Measurements from ENCODE around the gene DCUN1D3.
"Not testable (repeated sequence)": the region's sequence is repeated elsewhere in the genome, so short reads cannot be mapped to it uniquely, and the experiment has no call there.

Gene DCUN1D3

DNA sequence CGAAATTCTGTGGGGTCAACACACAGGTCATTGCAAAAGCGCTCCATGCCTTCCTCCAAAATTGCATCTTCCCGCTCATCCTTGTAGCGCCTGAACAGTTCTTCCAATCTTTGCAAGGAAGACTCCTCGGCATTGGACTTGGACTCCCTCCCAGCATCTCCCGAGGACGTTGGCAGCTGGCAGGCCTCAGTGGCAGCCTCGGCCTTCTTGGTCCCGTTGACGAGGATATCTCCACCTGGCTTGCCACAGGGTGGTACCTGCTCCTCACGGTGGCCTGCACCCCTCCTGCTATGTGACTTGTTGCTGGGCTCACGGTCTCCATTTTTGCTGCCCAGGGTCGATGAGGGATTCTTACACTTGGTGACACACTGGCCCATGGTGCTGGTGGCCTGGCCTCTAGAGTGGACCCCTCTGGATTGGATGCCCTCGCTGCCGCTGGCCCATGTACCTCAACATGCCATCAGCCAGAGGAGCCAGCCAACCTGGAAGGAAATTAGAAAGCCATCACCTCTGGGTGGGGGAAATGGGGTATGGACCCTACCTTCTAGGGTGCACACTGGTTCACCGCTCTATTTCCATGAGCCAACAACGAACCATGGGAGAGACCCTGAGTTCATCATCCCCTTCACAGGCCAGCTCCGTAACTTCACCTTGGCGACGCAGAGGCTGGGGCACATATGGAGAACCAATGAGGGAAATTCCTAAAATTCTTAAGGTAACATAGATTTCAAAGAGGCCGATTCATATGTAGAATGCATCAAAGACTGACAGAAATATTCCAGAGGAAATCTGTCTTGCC lies 37.8 kb downstream of the DCUN1D3 start:
- no peak for DNase-seq (ENCODE audit: low spot score)

DNA sequence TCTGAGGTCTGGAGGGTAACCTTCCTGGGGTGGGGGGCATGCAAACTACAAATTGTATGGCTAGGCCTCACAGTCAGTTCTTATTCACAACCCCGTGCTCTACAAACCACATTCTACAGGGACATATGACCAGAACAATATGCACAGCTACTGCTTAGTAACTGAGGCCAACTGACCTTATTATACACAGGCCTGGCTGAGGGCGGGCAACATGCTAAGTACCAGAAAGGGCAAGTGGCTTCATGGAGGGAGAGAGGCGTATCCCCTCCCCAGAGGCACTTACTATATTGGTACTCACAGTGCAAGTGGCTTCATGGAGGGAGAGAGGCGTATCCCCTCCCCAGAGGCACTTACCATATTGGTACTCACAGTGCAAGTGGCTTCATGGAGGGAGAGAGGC lies 39.2 kb downstream of the DCUN1D3 start:
- not testable (repeated sequence) for DNase-seq (ENCODE audit: low spot score)

DNA sequence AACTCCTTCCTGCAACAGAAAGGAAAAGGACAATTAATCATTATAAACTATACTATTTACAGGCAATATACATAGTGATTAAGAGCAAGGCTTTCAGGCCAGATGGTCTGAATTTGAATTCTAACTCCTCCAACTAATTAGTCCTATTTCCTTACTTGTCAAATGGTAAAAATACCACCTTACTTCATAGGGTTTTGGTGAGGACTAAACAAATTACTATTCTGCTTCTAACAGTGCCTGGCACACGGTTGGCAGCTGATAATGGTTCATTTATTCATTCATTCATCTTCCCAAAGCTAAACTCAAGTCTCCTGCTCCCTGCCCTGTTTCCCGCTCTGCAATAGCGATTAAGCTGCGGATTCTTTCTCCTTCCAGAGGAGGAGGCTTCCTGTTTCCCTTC lies 39.8 kb downstream of the DCUN1D3 start:
- DNase-seq (ENCODE audit: low spot score), result no peak

DNA sequence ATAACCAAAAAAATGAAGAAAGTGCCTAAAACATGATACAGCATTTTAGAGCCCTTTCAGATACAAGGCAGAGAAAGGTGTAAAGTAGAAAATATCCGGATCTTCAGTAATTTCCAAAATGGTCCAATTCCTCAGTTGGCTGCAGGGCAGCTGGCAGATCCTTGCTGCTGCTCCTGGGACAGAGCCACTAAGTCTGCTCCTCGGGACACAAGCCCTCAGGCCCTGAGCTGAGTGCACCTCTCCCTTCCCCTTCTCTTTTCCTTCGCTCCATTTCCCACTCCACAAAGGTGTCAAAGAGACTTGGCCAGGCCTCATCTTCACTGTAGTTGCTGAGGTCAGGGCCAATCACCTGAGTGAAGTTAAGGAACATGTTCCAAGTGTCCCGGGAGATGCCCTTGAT lies 40.5 kb downstream of the DCUN1D3 start:
- no peak for DNase-seq (ENCODE audit: low spot score)

DNA sequence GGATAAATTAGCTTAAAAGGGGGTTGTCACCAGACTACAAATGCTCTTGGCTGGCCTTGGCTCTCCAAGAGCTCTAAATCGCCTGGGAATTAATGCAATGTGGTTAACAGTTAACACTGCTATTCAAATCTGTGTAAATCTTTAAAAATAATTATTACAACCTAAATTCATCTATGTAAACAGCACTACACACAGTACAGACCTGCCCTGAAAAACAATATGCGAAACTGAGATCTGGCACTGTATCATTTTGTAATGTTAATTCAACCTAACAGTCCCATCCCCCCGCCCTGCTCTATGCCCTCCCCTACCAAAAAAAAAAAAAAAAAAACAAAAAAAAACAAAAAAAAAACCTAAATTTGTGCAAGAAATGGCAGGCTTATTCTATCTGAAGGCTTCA lies 40.9 kb downstream of the DCUN1D3 start:
- no peak for DNase-seq (ENCODE audit: low spot score)

DNA sequence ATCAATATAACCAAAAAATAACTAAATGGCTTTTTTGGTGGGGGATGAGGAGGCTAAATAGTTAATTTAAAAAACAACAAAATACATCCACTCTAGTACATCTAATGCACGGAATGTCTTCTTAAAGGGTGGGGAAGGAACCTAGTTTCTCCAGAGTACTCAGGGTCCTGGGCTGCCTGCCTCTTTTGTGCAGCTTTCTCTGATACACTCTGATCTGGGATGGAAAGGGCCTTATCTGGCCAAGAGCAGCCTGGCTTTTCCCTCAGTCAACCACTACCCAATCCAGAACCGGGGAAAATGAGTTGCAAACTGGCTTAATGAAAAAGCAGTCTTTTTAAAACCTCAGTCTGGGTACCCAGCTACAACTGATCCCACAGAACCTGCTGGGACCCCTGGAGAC lies 42.9 kb downstream of the DCUN1D3 start:
- DNase-seq (ENCODE audit: low spot score), result no peak

DNA sequence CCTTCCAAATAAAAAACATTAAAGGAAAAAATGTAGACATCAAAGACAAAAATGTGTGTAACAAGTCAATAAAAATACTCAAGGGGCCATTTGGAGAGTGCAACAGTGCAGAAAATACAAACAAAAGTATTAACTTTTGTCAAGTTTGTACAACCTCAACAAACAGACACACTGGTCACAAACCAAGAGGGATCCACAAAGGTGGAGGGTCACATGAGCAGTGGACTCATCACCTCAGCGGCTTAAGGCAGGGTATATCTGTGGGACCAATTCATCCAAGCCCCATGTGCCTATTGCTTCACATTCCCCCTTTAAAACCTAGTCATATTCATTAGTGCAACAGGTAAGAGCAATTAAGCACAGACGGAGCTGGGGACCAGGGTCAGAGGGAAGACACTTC lies 45.2 kb downstream of the DCUN1D3 start:
- no peak for DNase-seq (ENCODE audit: low spot score)

DNA sequence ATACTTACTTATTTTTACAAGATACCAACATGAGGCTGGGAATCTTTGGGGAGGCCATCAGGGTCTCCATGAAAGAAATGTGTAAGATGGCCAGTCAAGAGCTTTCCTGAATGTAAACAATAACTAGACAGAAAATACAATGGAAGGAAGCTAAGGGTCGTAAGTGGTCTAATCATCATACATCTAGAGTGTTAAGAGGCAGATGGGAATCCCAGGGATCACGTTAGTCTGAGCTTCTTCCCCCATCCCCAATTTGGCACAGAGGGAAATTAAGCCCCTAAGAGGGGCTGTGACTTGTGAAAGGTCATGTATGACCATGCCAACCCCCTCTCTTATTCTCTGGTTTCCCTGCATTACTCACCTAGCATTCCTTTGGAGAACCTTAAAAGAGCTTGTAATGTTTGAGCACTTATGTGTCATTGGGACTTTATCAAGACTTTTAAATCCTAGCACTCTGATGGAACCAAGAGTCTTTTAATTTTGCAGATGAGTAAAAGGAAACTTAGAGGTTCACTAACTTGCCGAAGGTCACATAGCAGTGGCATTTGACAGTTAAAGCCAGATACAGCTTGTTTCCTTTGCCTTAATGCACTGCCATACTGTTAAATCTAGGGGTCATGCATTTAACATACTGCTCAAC lies 46.1 kb downstream of the DCUN1D3 start:
- no peak for DNase-seq (ENCODE audit: low spot score)

DNA sequence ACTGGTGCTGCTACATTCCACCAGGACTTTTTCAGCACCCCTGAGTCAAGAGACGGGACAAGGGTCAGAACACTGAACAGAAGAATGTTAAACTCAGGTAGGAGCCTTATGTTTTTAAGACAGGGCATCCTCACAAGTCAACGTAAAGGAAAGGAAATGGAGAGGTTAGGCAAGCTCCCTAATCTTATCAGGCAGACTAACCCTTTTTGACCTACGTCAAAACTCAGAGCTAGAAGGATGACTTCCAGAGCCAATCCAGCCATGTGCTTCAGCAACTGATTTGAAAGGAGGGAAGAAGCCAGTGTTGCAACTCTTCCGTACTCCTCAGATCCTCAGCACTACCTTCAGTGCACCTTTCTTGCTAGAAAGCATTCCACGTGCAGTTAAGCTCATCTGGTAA lies 47.0 kb downstream of the DCUN1D3 start:
- DNase-seq (ENCODE audit: low spot score), result no peak

DNA sequence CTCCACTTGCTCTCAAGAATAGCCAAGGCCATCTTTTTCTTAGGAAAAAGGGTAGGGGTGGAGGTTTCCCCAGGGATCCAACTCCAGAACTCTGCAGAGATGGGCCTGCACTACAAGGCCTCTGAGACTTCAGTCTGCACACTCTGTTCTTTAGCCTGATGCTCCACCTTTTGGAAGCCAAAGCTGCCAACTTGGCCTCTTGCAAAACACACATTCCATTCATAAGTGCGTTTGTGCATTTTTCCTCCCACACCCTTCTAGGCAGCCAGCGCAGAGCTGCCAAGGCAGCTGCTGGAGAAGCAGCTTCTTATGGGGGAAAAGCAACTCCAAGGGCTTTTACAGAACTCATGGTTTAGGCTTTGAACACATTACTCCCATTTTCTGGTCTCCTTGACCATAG lies 48.6 kb downstream of the DCUN1D3 start:
- DNase-seq (ENCODE audit: low spot score), result peak; percentile 75

DNA sequence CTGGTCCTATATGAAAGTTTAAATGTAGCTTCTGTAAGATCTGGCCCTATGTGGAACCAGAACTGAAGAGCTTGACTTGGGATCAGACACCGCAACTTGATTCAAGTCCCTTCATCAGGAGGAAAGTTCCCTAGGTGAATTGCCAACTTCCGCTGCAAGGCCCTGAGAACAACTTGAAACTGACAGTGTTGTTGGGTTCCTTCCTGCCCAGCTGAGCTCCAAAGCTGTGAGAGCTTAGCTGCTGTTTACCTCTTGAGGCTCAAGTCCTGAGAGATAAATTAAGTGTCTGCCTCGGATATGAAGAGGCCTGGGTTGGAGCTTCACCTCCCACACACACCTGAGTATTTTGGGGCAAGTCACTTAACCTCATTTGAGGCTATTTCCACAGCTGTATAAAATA lies 49.2 kb downstream of the DCUN1D3 start:
- no peak for DNase-seq (ENCODE audit: low spot score)

DNA sequence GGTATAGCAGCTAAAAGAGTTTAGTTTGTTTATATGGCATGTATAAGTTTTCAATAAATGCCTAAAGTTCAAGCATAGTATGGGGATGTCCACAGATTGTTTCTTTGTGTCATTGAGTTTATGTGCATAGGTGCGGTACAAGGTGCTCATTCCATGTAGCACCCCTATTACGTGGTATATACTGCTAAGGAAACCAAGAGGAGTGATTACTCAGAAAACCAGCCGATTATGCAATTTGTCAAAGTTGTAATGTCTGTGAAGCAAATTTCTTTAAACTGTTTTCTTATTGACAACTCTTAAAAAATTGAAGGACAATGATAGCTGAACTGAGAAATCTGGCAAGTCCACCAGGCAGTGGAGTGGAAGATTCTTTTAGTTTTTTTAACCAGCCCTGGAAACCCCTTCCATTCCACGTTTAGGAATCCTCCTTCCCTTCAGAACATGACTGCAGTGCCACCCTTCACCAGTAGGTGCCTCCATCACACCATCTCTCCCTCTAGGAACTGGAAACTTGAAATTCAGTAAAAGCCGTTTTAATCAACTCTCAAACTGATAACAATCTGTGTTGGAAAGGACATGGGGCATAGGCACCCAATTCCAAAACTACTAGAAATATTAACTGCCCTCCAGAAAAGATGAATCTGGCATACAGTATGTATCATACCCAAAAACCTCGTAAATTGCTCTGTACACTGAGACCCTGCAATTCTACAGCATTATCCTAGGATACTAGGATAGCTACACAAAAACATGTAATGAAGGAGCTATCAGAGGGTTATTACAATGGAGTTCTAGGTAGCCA lies 50.4 kb downstream of the DCUN1D3 start:
- peak; percentile 76 for DNase-seq (ENCODE audit: low spot score)

DNA sequence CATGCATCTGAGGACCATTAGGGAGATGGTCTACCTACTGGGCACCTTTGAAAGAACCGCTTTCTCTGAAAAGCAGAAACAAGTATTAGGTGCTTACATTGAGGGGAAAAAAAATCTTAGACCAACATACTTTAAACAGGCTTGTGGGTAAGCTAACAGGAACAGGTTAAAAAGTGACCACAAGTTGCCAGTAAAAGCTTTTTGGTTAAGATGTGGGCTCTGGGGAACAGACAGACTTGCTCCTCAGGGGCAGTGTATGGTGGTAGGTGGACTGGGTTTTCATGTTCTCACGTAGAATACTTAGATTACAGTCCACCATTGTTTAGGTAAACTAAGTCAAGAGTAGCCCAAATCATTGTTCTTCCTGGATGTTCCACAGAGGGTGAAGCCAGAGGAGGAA lies 52.6 kb downstream of the DCUN1D3 start:
- DNase-seq (ENCODE audit: low spot score), result no peak

DNA sequence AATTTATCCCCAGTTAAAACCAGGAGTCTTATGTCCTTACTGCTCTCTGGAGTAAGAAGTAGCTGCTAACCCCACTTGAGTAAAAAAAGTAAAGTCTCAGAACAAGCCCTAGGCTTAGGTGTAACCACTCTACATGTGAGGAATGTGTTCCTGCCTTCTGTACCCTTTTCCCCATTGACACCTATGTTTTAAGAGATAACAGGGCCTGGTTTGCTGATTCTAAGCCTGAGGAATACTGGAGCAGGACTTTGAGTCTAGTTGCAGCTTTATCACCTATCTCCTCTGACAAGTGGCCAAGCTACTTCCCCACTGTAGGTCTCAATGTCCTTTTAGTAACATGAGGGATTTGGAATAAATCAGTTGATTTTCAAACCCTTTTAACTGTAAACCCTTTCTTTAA lies 53.6 kb downstream of the DCUN1D3 start:
- DNase-seq (ENCODE audit: low spot score), result no peak

DNA sequence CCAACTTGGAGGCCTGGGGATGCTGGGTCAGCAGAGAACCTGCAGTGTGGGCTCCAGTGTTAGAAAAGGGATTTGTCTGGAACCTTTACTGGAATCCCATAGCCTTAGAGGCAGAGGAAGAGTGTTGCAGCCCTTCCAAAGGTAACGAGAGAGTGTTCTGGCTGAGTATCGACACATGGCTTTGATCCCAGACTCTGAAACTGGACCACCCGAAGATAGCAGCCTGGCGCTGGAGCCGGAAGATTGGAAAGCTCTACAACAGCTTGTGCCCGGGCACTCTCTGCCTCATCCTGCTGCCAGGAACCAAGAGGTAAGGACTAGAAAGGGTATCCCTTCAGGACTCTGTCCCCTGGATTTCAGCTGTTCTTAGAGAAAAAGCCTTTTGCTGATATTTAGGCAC lies 54.1 kb downstream of the DCUN1D3 start:
- DNase-seq (ENCODE audit: low spot score), result no peak

DNA sequence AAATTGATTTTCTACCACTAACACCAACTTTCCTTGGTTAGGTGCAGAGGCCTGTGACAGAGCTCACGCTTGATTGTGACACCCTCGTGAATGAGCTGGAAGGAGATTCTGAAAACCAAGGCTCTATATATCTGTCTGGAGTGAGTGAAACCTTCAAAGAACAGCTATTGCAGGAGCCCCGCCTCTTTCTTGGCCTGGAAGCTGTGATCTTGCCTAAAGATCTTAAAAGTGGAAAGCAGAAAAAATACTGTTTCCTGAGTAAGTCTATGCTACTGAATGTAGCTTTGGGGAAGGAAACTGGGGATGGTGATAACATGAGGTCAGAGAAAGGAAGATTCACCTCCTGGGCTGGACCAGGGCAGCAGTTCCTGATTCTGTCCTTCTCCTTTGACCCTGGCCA lies 55.6 kb downstream of the DCUN1D3 start:
- no peak for DNase-seq (ENCODE audit: low spot score)

DNA sequence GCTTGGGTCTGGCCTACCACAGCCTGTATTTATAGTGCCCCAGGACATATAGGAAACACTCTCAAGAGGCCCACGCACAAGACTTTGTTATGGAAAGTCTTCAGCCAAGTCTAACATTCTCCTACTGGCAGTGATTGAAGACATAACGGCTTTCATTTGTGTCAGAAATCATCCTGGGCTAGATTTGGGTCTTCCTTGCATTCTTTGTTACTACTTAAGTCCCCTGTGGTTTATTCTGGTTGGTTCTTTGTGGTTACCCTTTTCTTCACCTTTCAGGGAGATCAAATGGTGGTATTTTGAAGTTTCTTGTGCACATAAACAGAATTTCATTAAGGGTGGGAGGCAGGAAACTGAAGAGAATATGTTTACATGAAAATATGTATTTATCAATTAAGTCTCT lies 56.1 kb downstream of the DCUN1D3 start:
- no peak for DNase-seq (ENCODE audit: low spot score)

DNA sequence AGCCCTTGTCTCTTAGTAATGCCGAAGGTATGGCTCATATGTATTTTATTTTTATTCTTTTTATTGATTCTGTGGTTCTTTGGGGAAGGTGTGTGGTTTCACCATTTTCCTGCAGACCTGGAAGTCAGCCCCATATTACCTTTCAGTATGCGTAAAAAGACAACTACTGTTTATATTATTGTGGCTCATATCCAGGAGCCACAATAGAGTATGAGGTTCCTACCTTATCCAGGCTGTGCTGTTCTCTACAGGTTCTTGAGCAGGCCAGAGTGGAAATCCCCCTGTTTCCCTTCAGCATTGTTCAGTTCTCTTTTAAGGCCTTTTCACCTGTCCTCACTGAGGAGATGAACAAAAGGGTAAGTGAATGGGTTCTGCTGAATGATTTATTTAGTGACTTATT lies 60.7 kb downstream of the DCUN1D3 start:
- no peak for DNase-seq (ENCODE audit: low spot score)

DNA sequence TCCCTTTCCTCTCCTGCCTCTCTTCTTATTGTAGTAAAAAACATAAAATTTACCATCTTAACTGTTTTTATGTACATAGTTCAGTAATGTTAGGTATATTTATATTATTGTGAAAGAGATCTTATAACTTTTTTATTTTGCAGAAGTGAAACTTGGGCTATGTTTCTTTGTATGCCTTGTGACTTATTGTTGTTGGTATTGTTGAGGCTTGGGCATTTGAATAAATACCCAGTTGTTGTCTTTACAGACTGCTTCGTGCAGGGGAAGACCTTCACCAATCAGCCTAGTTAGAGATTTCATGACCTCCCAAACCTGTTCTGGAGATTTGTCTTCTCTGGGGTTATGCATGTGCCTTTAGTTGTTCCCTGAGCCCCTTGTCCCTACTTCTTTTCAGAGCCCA lies 61.9 kb downstream of the DCUN1D3 start:
- no peak for DNase-seq (ENCODE audit: low spot score)

DNA sequence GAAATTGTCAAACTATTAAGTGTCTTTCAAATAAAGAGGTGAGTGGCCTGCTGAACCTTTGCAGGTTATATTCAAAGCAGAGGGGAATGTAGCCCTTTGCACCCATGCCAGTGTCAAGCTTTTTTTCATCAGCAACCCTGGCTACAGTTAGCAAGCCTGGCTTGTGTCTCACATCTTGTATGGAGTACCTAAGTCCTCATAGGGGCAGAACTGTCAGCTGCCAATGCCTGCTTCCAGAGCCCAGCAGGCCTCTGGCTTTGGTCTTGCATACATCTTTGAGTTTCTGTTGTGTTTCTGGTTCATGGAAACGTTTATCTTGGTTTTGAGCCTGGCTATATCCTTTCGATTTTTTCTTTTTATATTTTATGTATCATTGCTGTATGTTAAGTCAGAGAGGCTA lies 67.1 kb downstream of the DCUN1D3 start:
- no peak for DNase-seq (ENCODE audit: low spot score)

DNA sequence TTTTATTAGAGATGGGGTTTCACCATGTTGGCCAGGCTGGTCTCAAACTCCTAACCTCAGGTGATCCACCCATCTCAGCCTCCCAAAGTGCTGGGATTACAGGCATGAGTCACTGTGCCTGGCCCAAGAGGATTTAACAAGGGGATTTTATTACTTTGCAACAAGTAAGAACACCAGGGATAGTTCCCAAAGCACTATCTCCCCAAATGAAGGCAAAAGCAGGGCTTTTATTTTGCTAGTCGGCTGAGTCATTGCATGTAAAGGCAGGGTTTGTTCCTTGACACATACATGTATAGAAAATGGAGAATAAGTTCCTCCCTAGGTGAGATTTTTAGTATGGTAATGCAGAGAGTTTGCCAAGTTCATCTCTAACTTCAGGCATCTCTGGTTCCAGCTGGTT lies 69.8 kb downstream of the DCUN1D3 start:
- no peak for DNase-seq (ENCODE audit: low spot score)

DNA sequence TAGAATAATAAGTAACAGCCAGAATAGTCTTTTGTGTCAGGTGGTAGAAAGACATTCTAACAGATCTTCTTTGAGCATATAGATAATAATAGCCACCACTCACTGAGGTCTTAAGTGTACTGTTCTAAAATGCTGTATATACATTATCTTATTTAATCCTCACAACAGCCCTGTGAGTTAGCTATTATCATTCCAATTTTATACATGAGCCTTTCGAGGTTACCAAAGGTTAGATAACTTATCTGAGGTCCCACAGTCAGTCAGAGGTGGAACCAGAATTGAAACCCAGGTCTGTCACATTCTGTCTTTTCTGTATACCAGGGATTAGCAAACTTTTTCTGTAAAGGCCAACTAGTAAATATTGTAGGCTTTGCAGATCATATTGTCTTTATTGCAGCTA lies 70.6 kb downstream of the DCUN1D3 start:
- no peak for DNase-seq (ENCODE audit: low spot score)

DNA sequence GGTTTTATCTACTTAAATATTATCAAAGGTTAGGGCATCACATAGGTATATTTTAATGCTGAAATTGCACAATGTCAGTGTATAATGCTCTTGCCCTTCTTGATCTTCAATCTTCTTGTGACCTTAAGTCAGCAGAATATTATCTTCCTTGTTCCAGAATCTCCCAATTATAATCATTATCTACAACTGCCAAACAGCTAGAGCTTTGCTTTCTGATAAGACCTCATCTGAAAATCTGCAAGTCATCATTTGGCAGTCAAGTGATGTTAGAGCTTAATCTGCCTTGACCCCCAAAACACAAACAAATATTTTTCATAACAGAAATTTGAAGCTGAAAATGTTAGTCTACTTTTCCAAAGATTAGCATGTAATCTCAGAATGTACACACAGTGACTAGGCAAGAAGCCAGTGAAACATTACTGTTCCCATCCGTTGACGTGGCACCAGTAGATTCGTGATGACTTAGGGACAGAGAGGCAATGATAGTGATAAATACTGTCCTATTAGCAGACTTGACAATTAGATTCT lies 74.1 kb downstream of the DCUN1D3 start:
- DNase-seq (ENCODE audit: low spot score), result no peak
